Right forelimb (tissue), 1 donor: ENCODE results near the gene C5.

Source experiments
- DNase-seq: peaks from one replicate; pipeline ENCODE4 v3.0.0-alpha.2; 2018

Gene C5

GRCh38 chr9:120922404-120923195, 127.5 kb downstream of the C5 start:
- DNase-seq = no peak

- no peak for DNase-seq
Observed at GRCh38 chr9:120921661-120922181, 128.4 kb downstream of the C5 start.

GRCh38 chr9:120920806-120921178, 129.3 kb downstream of the C5 start:
- DNase-seq = no peak

- DNase-seq = no peak
Observed at GRCh38 chr9:120919843-120920805, 130.0 kb downstream of the C5 start.

GRCh38 chr9:120918931-120919842, 130.9 kb downstream of the C5 start:
- no peak for DNase-seq

- DNase-seq = no peak
Observed at GRCh38 chr9:120917929-120918762, 131.9 kb downstream of the C5 start.

- DNase-seq = no peak
Observed at GRCh38 chr9:120916991-120917880, 132.8 kb downstream of the C5 start.

- no peak for DNase-seq
Observed at GRCh38 chr9:120916588-120916987, 133.5 kb downstream of the C5 start.

GRCh38 chr9:120915854-120916470, 134.1 kb downstream of the C5 start:
- no peak for DNase-seq

- no peak for DNase-seq
Observed at GRCh38 chr9:120914953-120915352, 135.1 kb downstream of the C5 start.

- no peak for DNase-seq
Observed at GRCh38 chr9:120914396-120914795, 135.7 kb downstream of the C5 start.

GRCh38 chr9:120913647-120914264, 136.3 kb downstream of the C5 start:
- no peak for DNase-seq

- no peak for DNase-seq
Observed at GRCh38 chr9:120912958-120913646, 137.0 kb downstream of the C5 start.

- no peak for DNase-seq
Observed at GRCh38 chr9:120911295-120911837, 138.7 kb downstream of the C5 start.

- no peak for DNase-seq
Observed at GRCh38 chr9:120910643-120911042, 139.4 kb downstream of the C5 start.

GRCh38 chr9:120909904-120910303, 140.2 kb downstream of the C5 start:
- DNase-seq = no peak

- DNase-seq = no peak
Observed at GRCh38 chr9:120905315-120906164, 144.5 kb downstream of the C5 start.

- DNase-seq = no peak
Observed at GRCh38 chr9:120904978-120905301, 145.1 kb downstream of the C5 start.
